DND-41 (cell line): Measurements from ENCODE around the gene TANC2.
A peak's percentile ranks its signal among the peaks of the same experiment; 100 is the strongest.

Source experiments
- ATAC-seq: fragments of 200-7000 bp; cut with Tn5 transposase; 3 replicates; pipeline ENCODE4 v1.9.1; 2021; ENCODE audit warnings: low read depth; ENCODE audit not compliant: insufficient read depth
- DNase-seq: peaks from one replicate; pipeline ENCODE4 v3.0.0-alpha.2; 2020
- H2AFZ ChIP-seq: 2 replicates; pipeline ENCODE4 v1.6.0; 2012; ENCODE audit warnings: low read depth, low read length
- H3K27ac ChIP-seq: 2 replicates; pipeline ENCODE4 v1.5.1; 2012; ENCODE audit warnings: low read length, inconsistent platforms
- H3K27me3 ChIP-seq: fragments of 200-600 bp; sonication (generic); 2 replicates; pipeline ENCODE4 v1.6.0; 2012; ENCODE audit warnings: low read length, mild to moderate bottlenecking, inconsistent platforms; ENCODE audit not compliant: insufficient read depth, poor library complexity
- H3K36me3 ChIP-seq: 2 replicates; pipeline ENCODE4 v1.5.1; 2012; ENCODE audit warnings: low read length, inconsistent platforms; ENCODE audit not compliant: insufficient read depth
- H3K4me1 ChIP-seq: 2 replicates; pipeline ENCODE4 v1.5.1; 2012; ENCODE audit warnings: mild to moderate bottlenecking, low read length; ENCODE audit not compliant: insufficient read depth
- H3K4me2 ChIP-seq: 2 replicates; pipeline ENCODE4 v1.6.0; 2012; ENCODE audit warnings: mild to moderate bottlenecking, moderate library complexity, low read length, inconsistent platforms; ENCODE audit not compliant: insufficient read depth
- H3K4me3 ChIP-seq, 2 experiments: fragments of 200-600 bp in 1 of 2; shearing (Covaris generic) in 1 of 2; 2 replicates each; pipeline ENCODE4 v1.5.1; 2012 to 2016; ENCODE audit warnings: inconsistent platforms in 2 of 2, low read length in 2 of 2, mild to moderate bottlenecking in 2 of 2, low read depth in 1 of 2, moderate library complexity in 1 of 2
- H3K79me2 ChIP-seq: 2 replicates; pipeline ENCODE4 v1.6.0; 2012; ENCODE audit warnings: low read length, inconsistent platforms; ENCODE audit not compliant: insufficient read depth
- H3K9ac ChIP-seq: 2 replicates; pipeline ENCODE4 v1.6.0; 2012; ENCODE audit warnings: low read depth, mild to moderate bottlenecking, inconsistent platforms, low read length, moderate library complexity
- H3K9me3 ChIP-seq: 2 replicates; pipeline ENCODE4 v1.5.1; 2012; ENCODE audit warnings: low read length, moderate library complexity, mild to moderate bottlenecking, inconsistent platforms; ENCODE audit not compliant: insufficient read depth, severe bottlenecking
- H4K20me1 ChIP-seq: 2 replicates; pipeline ENCODE4 v1.6.0; 2012; ENCODE audit warnings: low read length; ENCODE audit not compliant: insufficient read depth
- CTCF ChIP-seq: IDR thresholded peaks from 2 replicates; pipeline ENCODE4 v1.5.1; 2012; ENCODE audit warnings: borderline replicate concordance, low read length, moderate library complexity, mild to moderate bottlenecking; ENCODE audit not compliant: poor library complexity, severe bottlenecking; ENCODE audit errors: extremely low read depth
- EZH2 ChIP-seq: IDR thresholded peaks from 3 replicates; pipeline ENCODE4 v1.6.1; 2012; ENCODE audit warnings: borderline replicate concordance, low read depth, mild to moderate bottlenecking, moderate library complexity, low read length, inconsistent platforms; ENCODE audit not compliant: severe bottlenecking

The TANC2 gene

GRCh38 chr17:62968445-62968923 lies 2.4 kb downstream of the TANC2 start:
- peak; percentile 82 for ATAC-seq
- Histone ChIP-seq H3K27ac (no peak overlapping the region), H4K20me1 (no peaks in the 10 kb centered on the region), H3K9ac (peak overlapping the region; percentile 34), H2AFZ (peak overlapping the region; percentile 82), H3K4me2 (peak overlapping the region; percentile 85), H3K4me1 (peaks cover 36% of the 10 kb centered on the region), H3K79me2 (0 out of 2 replicates have a peak, but pooled peaks cover 6% of the 10 kb centered on the region), H3K9me3 (no peaks in the 10 kb centered on the region), H3K36me3 (no peaks in the 10 kb centered on the region), H3K27me3 (peaks cover 6% of the 10 kb centered on the region), H3K4me3 (peak overlapping the region in 1 of 2 experiments; percentile 67; a peak in 2 of 4 replicates)
- DNase-seq: peak; percentile 70
- TF ChIP-seq CTCF (peak; percentile 94), EZH2 (no peak)

GRCh38 chr17:62970610-62971009 lies 4.6 kb downstream of the TANC2 start:
- Histone ChIP-seq H3K36me3 (no peaks in the 10 kb centered on the region), H3K9me3 (no peaks in the 10 kb centered on the region), H3K4me1 (peaks cover 30% of the 10 kb centered on the region), H3K27me3 (peaks cover 6% of the 10 kb centered on the region), H4K20me1 (no peaks in the 10 kb centered on the region), H3K27ac (no peak overlapping the region), H2AFZ (no peak overlapping the region), H3K79me2 (0 out of 2 replicates have a peak, but pooled peaks cover 6% of the 10 kb centered on the region), H3K9ac (no peak overlapping the region), H3K4me3 (no peak overlapping the region), H3K4me2 (no peak overlapping the region)
- TF ChIP-seq EZH2 (no peak), CTCF (no peak)
- no peak for ATAC-seq
- no peak for DNase-seq

- Histone ChIP-seq H3K4me2 (no peak overlapping the region), H3K27me3 (peaks cover 5% of the 10 kb centered on the region), H3K4me3 (no peak overlapping the region), H4K20me1 (no peaks in the 10 kb centered on the region), H3K9ac (no peak overlapping the region), H3K36me3 (no peaks in the 10 kb centered on the region), H3K79me2 (0 out of 2 replicates have a peak, but pooled peaks cover 6% of the 10 kb centered on the region), H3K4me1 (peaks cover 24% of the 10 kb centered on the region), H3K9me3 (no peaks in the 10 kb centered on the region), H2AFZ (no peak overlapping the region), H3K27ac (no peak overlapping the region)
- ATAC-seq (no peak), DNase-seq (no peak)
- TF ChIP-seq CTCF: no peak
- no peak for TF ChIP-seq EZH2
Measured at GRCh38 chr17:62971853-62972252, 5.8 kb downstream of the TANC2 start.

- no peak for ATAC-seq
- DNase-seq: no peak
- H3K27me3 ChIP-seq: no peaks in the 10 kb centered on the region
- H3K79me2 ChIP-seq: 0 out of 2 replicates have a peak, but pooled peaks cover 4% of the 10 kb centered on the region
- H3K36me3 ChIP-seq: no peaks in the 10 kb centered on the region
- H3K4me2 ChIP-seq: no peak overlapping the region
- no peaks in the 10 kb centered on the region for H4K20me1 ChIP-seq
- no peak overlapping the region for H3K9ac ChIP-seq
- H3K9me3 ChIP-seq: no peaks in the 10 kb centered on the region
- no peak overlapping the region for H2AFZ ChIP-seq
- TF ChIP-seq EZH2 (no peak), CTCF (no peak)
- H3K4me1 ChIP-seq: no peaks in the 10 kb centered on the region
- no peak overlapping the region for H3K4me3 ChIP-seq
- H3K27ac ChIP-seq: no peak overlapping the region
Measured at GRCh38 chr17:62974788-62975187, 8.8 kb downstream of the TANC2 start.
